H1 (cell line): ENCODE results near the gene DENND2A. TPM values are rescaled to one million over a fixed set of nuclear protein-coding genes. Genes with fewer than 3 reads are reported as not detected.

Experiments used
- CTCF ChIA-PET: fragments of 300-600 bp; sonication (Branson Sonifier 250); formaldehyde crosslinking; loops from one replicate; lab custom pipeline; 2021; ENCODE audit not compliant: partially characterized antibody; lab: Charles Lee
- POLR2A ChIA-PET: fragments of 300-600 bp; sonication (Branson Sonifier 250); formaldehyde crosslinking; loops from one replicate; lab custom pipeline; 2021; ENCODE audit warnings: inconsistent platforms; ENCODE audit not compliant: partially characterized antibody; lab: Charles Lee
- DNase-seq, 2 experiments: peaks; one replicate each; pipeline versions ENCODE4 v3.0.0 to v3.0.0-alpha.2; 2010 to 2022; ENCODE audit warnings: low spot score in 2 of 2, low read depth in 1 of 2, mixed read lengths in 1 of 2
- FAIRE-seq: peaks from 2 replicates; lab custom pipeline; 2011; peaks lifted over from hg19 to GRCh38; lab: Jason Lieb, UNC
- H2AFZ ChIP-seq: 2 replicates; pipeline ENCODE4 v1.8.1; 2012; ENCODE audit warnings: low read length, inconsistent platforms
- H2AK5ac ChIP-seq: 2 replicates; pipeline ENCODE4 v1.6.1; 2013; ENCODE audit warnings: low read depth, low read length
- H2BK120ac ChIP-seq: replicated peaks from 2 replicates; pipeline ENCODE3; 2013; ENCODE audit warnings: low read depth, low read length, inconsistent platforms
- H2BK12ac ChIP-seq: 2 replicates; pipeline ENCODE4 v1.6.1; 2013; ENCODE audit warnings: low read depth, low read length
- H2BK15ac ChIP-seq: 2 replicates; pipeline ENCODE4 v1.6.1; 2013; ENCODE audit warnings: low read length
- H2BK20ac ChIP-seq: 2 replicates; pipeline ENCODE4 v1.6.1; 2013; ENCODE audit warnings: low read length
- H2BK5ac ChIP-seq: 2 replicates; pipeline ENCODE4 v1.6.1; 2013; ENCODE audit warnings: low read depth, low read length
- H3K14ac ChIP-seq: 2 replicates; pipeline ENCODE4 v1.6.1; 2013; ENCODE audit warnings: inconsistent platforms; ENCODE audit not compliant: insufficient read length
- H3K18ac ChIP-seq: 2 replicates; pipeline ENCODE4 v1.6.1; 2013; ENCODE audit warnings: low read length; ENCODE audit errors: extremely low read depth
- H3K23ac ChIP-seq: 2 replicates; pipeline ENCODE4 v1.6.1; 2013; ENCODE audit warnings: inconsistent platforms; ENCODE audit not compliant: insufficient read length
- H3K23me2 ChIP-seq: 2 replicates; pipeline ENCODE4 v1.6.1; 2013; ENCODE audit warnings: low read depth, low read length
- H3K27ac ChIP-seq: 2 replicates; pipeline ENCODE4 v1.6.1; 2011; ENCODE audit warnings: low read depth, low read length, inconsistent platforms
- H3K27me3 ChIP-seq, 4 experiments: replicated peaks in 1 of 4; 1 replicate in 1 of 4; 2 replicates in 3 of 4; pipeline versions ENCODE4 v1.6.1 to v1.8.1; 2011 to 2013; ENCODE audit warnings: low read length in 3 of 4, mild to moderate bottlenecking in 3 of 4, inconsistent platforms in 2 of 4, mixed read lengths in 2 of 4, moderate library complexity in 1 of 4; ENCODE audit not compliant: control insufficient read depth in 3 of 4, insufficient read depth in 3 of 4; ENCODE audit errors: extremely low read depth in 1 of 4
- H3K36me3 ChIP-seq, 4 experiments: 2 replicates each; pipeline versions ENCODE4 v1.6.1 to v1.8.1; 2011 to 2013; ENCODE audit warnings: mild to moderate bottlenecking in 4 of 4, low read length in 3 of 4, moderate library complexity in 2 of 4, control low read depth in 1 of 4, inconsistent platforms in 1 of 4; ENCODE audit not compliant: insufficient read depth in 4 of 4, control insufficient read depth in 2 of 4
- H3K4ac ChIP-seq: replicated peaks from 2 replicates; pipeline ENCODE3; 2013; ENCODE audit warnings: low read length, low read depth, mixed read lengths, inconsistent platforms; ENCODE audit not compliant: insufficient read length
- H3K4me1 ChIP-seq, 4 experiments: replicated peaks in 1 of 4; 1 replicate in 1 of 4; 2 replicates in 3 of 4; pipeline versions ENCODE4 v1.6.1 to v1.8.1; 2011 to 2013; ENCODE audit warnings: low read length in 3 of 4, inconsistent platforms in 2 of 4, mixed read lengths in 1 of 4; ENCODE audit not compliant: insufficient read depth in 4 of 4, control insufficient read depth in 3 of 4
- H3K4me2 ChIP-seq, 2 experiments: 2 replicates each; pipeline versions ENCODE4 v1.6.1 to v1.8.1; 2011 to 2013; ENCODE audit warnings: low read depth in 2 of 2, low read length in 2 of 2, control low read depth in 1 of 2, inconsistent platforms in 1 of 2, mild to moderate bottlenecking in 1 of 2; ENCODE audit not compliant: insufficient read depth in 1 of 2
- H3K4me3 ChIP-seq, 4 experiments: fragments of 200-600, 300-600 bp in 1 of 4; sonication (generic), shearing (Covaris generic), sonication (Bioruptor Twin) in 1 of 4; 2 replicates each; pipeline versions ENCODE4 v1.5.1 to v1.8.1; 2011 to 2016; ENCODE audit warnings: low read length in 4 of 4, low read depth in 3 of 4, control low read depth in 2 of 4, inconsistent platforms in 2 of 4, mild to moderate bottlenecking in 2 of 4, mixed read lengths in 1 of 4, moderate library complexity in 1 of 4; ENCODE audit not compliant: insufficient read depth in 2 of 4; ENCODE audit errors: extremely low read depth in 1 of 4
- H3K56ac ChIP-seq: replicated peaks from 2 replicates; pipeline ENCODE3; 2013; ENCODE audit warnings: low read depth, mild to moderate bottlenecking, mixed read lengths, low read length, inconsistent platforms; ENCODE audit not compliant: insufficient read length
- H3K79me1 ChIP-seq: 2 replicates; pipeline ENCODE4 v1.6.1; 2013; ENCODE audit warnings: low read depth, low read length, control low read depth
- H3K79me2 ChIP-seq, 2 experiments: 2 replicates each; pipeline versions ENCODE4 v1.6.1 to v1.8.1; 2012 to 2013; ENCODE audit warnings: low read length in 2 of 2, mild to moderate bottlenecking in 2 of 2, inconsistent platforms in 1 of 2; ENCODE audit not compliant: insufficient read depth in 2 of 2, control insufficient read depth in 1 of 2
- H3K9ac ChIP-seq, 4 experiments: replicated peaks in 1 of 4; 1 replicate in 1 of 4; 2 replicates in 3 of 4; pipeline versions ENCODE4 v1.6.1 to v1.8.1; 2011 to 2013; ENCODE audit warnings: low read depth in 3 of 4, low read length in 3 of 4, control low read depth in 2 of 4, mild to moderate bottlenecking in 2 of 4, moderate library complexity in 2 of 4, inconsistent platforms in 1 of 4; ENCODE audit errors: extremely low read depth in 1 of 4
- H3K9me3 ChIP-seq, 2 experiments: 2 replicates each; pipeline versions ENCODE4 v1.6.1 to v1.8.1; 2012 to 2013; ENCODE audit warnings: mild to moderate bottlenecking in 2 of 2, moderate library complexity in 2 of 2, control low read depth in 1 of 2, inconsistent platforms in 1 of 2, low read depth in 1 of 2, low read length in 1 of 2, mixed read lengths in 1 of 2; ENCODE audit not compliant: insufficient read depth in 2 of 2
- H4K20me1 ChIP-seq, 2 experiments: replicated peaks in 1 of 2; 2 replicates each; pipeline versions ENCODE3 to v1.8.1; 2011 to 2013; ENCODE audit warnings: inconsistent platforms in 2 of 2, low read length in 2 of 2, mild to moderate bottlenecking in 1 of 2; ENCODE audit not compliant: insufficient read depth in 2 of 2, control insufficient read depth in 1 of 2
- H4K5ac ChIP-seq: 2 replicates; pipeline ENCODE4 v1.6.1; 2013; ENCODE audit warnings: low read length, low read depth, mixed read lengths, inconsistent platforms; ENCODE audit not compliant: insufficient read length
- H4K8ac ChIP-seq: 2 replicates; pipeline ENCODE4 v1.8.0; 2013; ENCODE audit warnings: mild to moderate bottlenecking, moderate library complexity, low read length, inconsistent platforms; ENCODE audit not compliant: insufficient read depth; ENCODE audit errors: extremely low read depth
- H4K91ac ChIP-seq: replicated peaks from 2 replicates; pipeline ENCODE3; 2013; ENCODE audit warnings: low read length, mixed read lengths, inconsistent platforms; ENCODE audit not compliant: insufficient read length
- BCL11A ChIP-seq, 2 experiments: IDR thresholded peaks; one replicate each; pipeline ENCODE4 v1.6.1; 2011; ENCODE audit warnings: low read depth in 2 of 2, low read length in 2 of 2, mild to moderate bottlenecking in 2 of 2
- EGR1 ChIP-seq: IDR thresholded peaks from 2 replicates; pipeline ENCODE4 v1.6.1; 2011; ENCODE audit warnings: low read depth, low read length, borderline replicate concordance
- FOSL1 ChIP-seq: IDR thresholded peaks from 2 replicates; pipeline ENCODE4 v1.6.1; 2011; ENCODE audit warnings: mild to moderate bottlenecking, low read depth, low read length, moderate library complexity; ENCODE audit not compliant: insufficient read depth
- HDAC6 ChIP-seq: IDR thresholded peaks from one replicate; pipeline ENCODE4 v1.7.1; 2012; ENCODE audit warnings: low read depth, mild to moderate bottlenecking, inconsistent platforms, low read length, moderate library complexity
- KDM1A ChIP-seq: fragments of 200-600, 300-600 bp; sonication (generic); IDR thresholded peaks from 2 replicates; pipeline ENCODE4 v1.7.1; 2016; ENCODE audit warnings: mild to moderate bottlenecking, low read length, borderline replicate concordance
- NANOG ChIP-seq: IDR thresholded peaks from 2 replicates; pipeline ENCODE4 v1.6.1; 2011; ENCODE audit warnings: low read length, low read depth, mild to moderate bottlenecking, inconsistent platforms; ENCODE audit not compliant: insufficient read depth, poor library complexity, severe bottlenecking
- POU5F1 ChIP-seq: IDR thresholded peaks from 2 replicates; pipeline ENCODE4 v1.6.1; 2011; ENCODE audit warnings: low read depth, mild to moderate bottlenecking, low read length, moderate library complexity
- RFX5 ChIP-seq: IDR thresholded peaks from 2 replicates; pipeline ENCODE4 v1.6.1; 2011; ENCODE audit warnings: low read depth, low read length, improper control_type of control experiment, borderline replicate concordance
- SIN3A ChIP-seq, 2 experiments: IDR thresholded peaks in 1 of 2; conservative IDR thresholded peaks in 1 of 2; 2 replicates each; pipeline ENCODE4 v1.6.1; 2011 to 2012; ENCODE audit warnings: low read length in 2 of 2, improper control_type of control experiment in 1 of 2, low read depth in 1 of 2, mild to moderate bottlenecking in 1 of 2
- SIX5 ChIP-seq: IDR thresholded peaks from 2 replicates; pipeline ENCODE4 v1.6.1; 2011; ENCODE audit warnings: mild to moderate bottlenecking, low read depth, low read length
- ZNF274 ChIP-seq: IDR thresholded peaks from 2 replicates; pipeline ENCODE4 v1.7.0; 2012; ENCODE audit warnings: low read length, borderline replicate concordance; ENCODE audit errors: extremely low read depth
- WGBS, 2 experiments: shearing (Covaris generic) in 1 of 2; methylation state at CpG; one replicate each; pipeline versions ENCODE4 v1.1.6 to v1.1.7; 2013 to 2015; ENCODE audit warnings: low lambda C conversion rate in 2 of 2, mixed read lengths in 2 of 2, inconsistent platforms in 1 of 2, low coverage in 1 of 2, missing lambda C conversion rate in 1 of 2; ENCODE audit not compliant: insufficient replicate concordance in 2 of 2, insufficient coverage in 1 of 2, insufficient read length in 1 of 2; ENCODE audit errors: extremely low coverage in 1 of 2, missing lambda C conversion rate in 1 of 2; 5-methylcytosine and 5-hydroxymethylcytosine counted together
- polyA plus RNA-seq, 7 experiments: library from polyadenylated mRNA; depleted of rRNA in 3 of 7; stranded (reverse) in 5 of 7; unstranded in 2 of 7; fragments of >200 nt in 5 of 7; fragments of 200-250 nt in 2 of 7; gene quantifications; 1 replicate in 5 of 7; 2 replicates in 1 of 7; 4 replicates in 1 of 7; pipeline versions ENCODE4 v1.2.1 to v1.2.3, GENCODE V29; 2011 to 2013; ENCODE audit warnings: missing spikeins in 2 of 7, mixed read lengths in 2 of 7
- total RNA-seq: library from RNA; stranded (reverse); fragmentation: NEBNext Ultra II Directional; extraction: Animal tissue kit (Norgen Biotek cat#: 25700); gene quantifications from 2 replicates; pipeline ENCODE4 v1.2.1, GENCODE V29; 2021

DENND2A gene
- total and polyA plus RNA-seq, 2 of the 8 experiments (the other 6 are each of a cell fraction or from before 2014, with no cell fraction given) = 5.0 to 13.0 TPM

- no peak overlapping the region for H4K91ac ChIP-seq
- CTCF ChIA-PET = interaction anchor here (0.6 to 1.6 kb wide), 3 partner anchors 9 to 30 kb away, joined by 3 to 4 read pairs (median 3); no protein-coding TSS in a partner anchor
- H2BK20ac ChIP-seq = no peak overlapping the region
- FAIRE-seq (no peak), DNase-seq (no peak)
- H4K20me1 ChIP-seq = no peaks in the 10 kb centered on the region
- H2AK5ac ChIP-seq = no peak overlapping the region
- no peaks in the 10 kb centered on the region for H3K27me3 ChIP-seq
- no peak overlapping the region for H2AFZ ChIP-seq
- H3K23ac ChIP-seq = no peak overlapping the region
- H3K27ac ChIP-seq = no peak overlapping the region
- no peaks in the 10 kb centered on the region for H3K79me1 ChIP-seq
- H3K23me2 ChIP-seq = no peaks in the 10 kb centered on the region
- H3K4me1 ChIP-seq = peaks cover 5 to 6% (median 6%) of the 10 kb centered on the region in 4 experiments
- POLR2A ChIA-PET = no interaction called here
- H2BK12ac ChIP-seq = no peak overlapping the region
- 100% methylated on average over 1 of the region's 1 CpG; no CpG with 5 or more reads in 1 of the 2 experiments for WGBS, 2 experiments
- H3K56ac ChIP-seq = no peak overlapping the region
- H3K79me2 ChIP-seq = no peaks in the 10 kb centered on the region
- H3K4me2 ChIP-seq = no peak overlapping the region
- no peak for TF ChIP-seq EGR1
- TF ChIP-seq KDM1A = no peak
- TF ChIP-seq POU5F1 = no peak
- no peak for TF ChIP-seq BCL11A (IDR thresholded peaks at IDR 0.05; ENCODE audit: low read depth in 2 of 2, low read length in 2 of 2)
- no peak for TF ChIP-seq SIN3A (conservative IDR thresholded peaks at IDR 0.05 in 1 of 2, IDR thresholded peaks at IDR 0.05 in 1 of 2; ENCODE audit: low read depth in 1 of 2, low read length in 2 of 2)
- no peak for TF ChIP-seq FOSL1
- no peak for TF ChIP-seq RFX5
- no peak for TF ChIP-seq ZNF274
- TF ChIP-seq SIX5 = no peak
- no peak for TF ChIP-seq NANOG
- TF ChIP-seq HDAC6 = no peak
- no peak overlapping the region for H3K4me3 ChIP-seq
- H3K36me3 ChIP-seq = no peaks in the 10 kb centered on the region; a peak in 1 of 8 replicates
- no peak overlapping the region for H2BK5ac ChIP-seq
- H3K9me3 ChIP-seq = no peaks in the 10 kb centered on the region
- no peak overlapping the region for H3K9ac ChIP-seq
- H3K4ac ChIP-seq = no peak overlapping the region
- H3K18ac ChIP-seq = no peak overlapping the region
- no peak overlapping the region for H3K14ac ChIP-seq
- H4K5ac ChIP-seq = no peak overlapping the region
- no peak overlapping the region for H2BK15ac ChIP-seq
- no peak overlapping the region for H2BK120ac ChIP-seq
- no peak overlapping the region for H4K8ac ChIP-seq
These were observed 93.7 kb downstream of the DENND2A start for GRCh38 chr7:140546947-140547346.
